Gastrocnemius medialis (tissue), 4 donors: ENCODE measurements around the gene MS4A15. TPM values are rescaled to one million over a fixed set of nuclear protein-coding genes. Genes with fewer than 3 reads are reported as not detected.
"Not testable (repeated sequence)": the region's sequence is repeated elsewhere in the genome, so short reads cannot be mapped to it uniquely, and the experiment has no call there.

Experiments
- ATAC-seq, 2 donors: fragments of 150-250 bp; one replicate each; pipeline ENCODE4 v1.9.1; 2016
- DNase-seq, 2 donors: peaks; one replicate each; pipeline ENCODE4 v3.0.0-alpha.2; 2019
- H3K27ac ChIP-seq, 4 donors: fragments of 200-600 bp; sonication (generic); 1 replicate in 1 of 4; 2 replicates in 3 of 4; pipeline ENCODE4 v1.5.1; 2016 to 2018; ENCODE audit warnings: mild to moderate bottlenecking in 2 of 4, moderate library complexity in 1 of 4
- H3K27me3 ChIP-seq, 3 donors: fragments of 200-600 bp; sonication (generic) in 2 of 3; 1 replicate in 1 of 3; 2 replicates in 2 of 3; pipeline versions ENCODE4 v1.5.1 to v1.6.0; 2016 to 2019; ENCODE audit warnings: mild to moderate bottlenecking in 1 of 3, moderate library complexity in 1 of 3
- H3K36me3 ChIP-seq, 2 donors: fragments of 200-600 bp; sonication (generic) in 1 of 2; one replicate each; pipeline ENCODE4 v1.5.1; 2017 to 2018
- H3K4me1 ChIP-seq, 2 donors: fragments of 200-600 bp; sonication (generic) in 1 of 2; one replicate each; pipeline ENCODE4 v1.5.1; 2016 to 2017; ENCODE audit warnings: mild to moderate bottlenecking in 2 of 2
- H3K4me3 ChIP-seq, 4 donors: fragments of 200-600 bp; sonication (generic) in 3 of 4; 1 replicate in 1 of 4; 2 replicates in 3 of 4; pipeline ENCODE4 v1.5.1; 2016 to 2019; ENCODE audit warnings: mild to moderate bottlenecking in 2 of 4
- H3K9me3 ChIP-seq, 3 donors: fragments of 200-600 bp; sonication (generic) in 2 of 3; 1 replicate in 1 of 3; 2 replicates in 2 of 3; pipeline ENCODE4 v1.5.1; 2016 to 2019
- CTCF ChIP-seq, 5 experiments: fragments of 450-650 bp in 3 of 5; fragments of 200-600 bp in 2 of 5; sonication (generic) in 2 of 5; IDR thresholded peaks in 4 of 5; conservative IDR thresholded peaks in 1 of 5; 1 replicate in 4 of 5; 2 replicates in 1 of 5; pipeline ENCODE4 v1.5.1; 2016 to 2019; ENCODE audit warnings: antibody characterized with exemption in 5 of 5, mild to moderate bottlenecking in 3 of 5, moderate library complexity in 3 of 5
- POLR2A ChIP-seq, 2 donors: fragments of 450-650 bp; IDR thresholded peaks; one replicate each; pipeline ENCODE4 v1.6.1; 2017; ENCODE audit warnings: antibody characterized with exemption in 2 of 2, mild to moderate bottlenecking in 2 of 2, moderate library complexity in 2 of 2
- in situ Hi-C, 4 donors: fragments of 200-750 bp; cut with MboI; loops; one replicate each; pipeline versions ENCODE4 v1.15.0 to v1.8.0; 2017; ENCODE audit warnings: low sequenced_read_pairs in 4 of 4
- intact Hi-C: fragments of 100-400 bp; cut with DNase I; formaldehyde crosslinking; loops from one replicate; pipeline ENCODE4 v1.15.1; 2023; ENCODE audit warnings: low total_unique reads
- total RNA-seq, 4 donors: library from RNA; depleted of rRNA; stranded (reverse); fragments of >200 nt; gene quantifications; one replicate each; pipeline versions ENCODE4 v1.1.0 to v1.2.3, GENCODE V29; 2016

MS4A15 gene
- total RNA-seq, 4 donors from 2014 or later = not detected

- H3K9me3 ChIP-seq = no peaks in the 10 kb centered on the region
- no peaks in the 10 kb centered on the region for H3K27me3 ChIP-seq
- no peak overlapping the region for H3K4me3 ChIP-seq
- in situ Hi-C loops = no loop called here
- no peaks in the 10 kb centered on the region for H3K4me1 ChIP-seq
- no peak overlapping the region for H3K27ac ChIP-seq
- intact Hi-C loops = no loop called here
- no peak for TF ChIP-seq POLR2A (IDR thresholded peaks at IDR 0.05)
- TF ChIP-seq CTCF (IDR thresholded peaks at IDR 0.05 in 4 of 5, conservative IDR thresholded peaks at IDR 0.05 in 1 of 5) = no peak
- DNase-seq = no peak
- ATAC-seq = no peak
- no peaks in the 10 kb centered on the region for H3K36me3 ChIP-seq
Observed at GRCh38 chr11:60821827-60822599, 65.3 kb downstream of the MS4A15 start.

GRCh38 chr11:60823745-60824306 lies 67.2 kb downstream of the MS4A15 start:
- H3K4me3 ChIP-seq, in situ Hi-C loops, H3K36me3 ChIP-seq, H3K4me1 ChIP-seq, H3K27ac ChIP-seq, intact Hi-C loops, ATAC-seq, DNase-seq, H3K27me3 ChIP-seq, H3K9me3 ChIP-seq: not testable (repeated sequence)

- Histone ChIP-seq H3K27me3 (no peaks in the 10 kb centered on the region), H3K4me3 (no peak overlapping the region), H3K27ac (no peak overlapping the region), H3K4me1 (no peaks in the 10 kb centered on the region), H3K9me3 (no peaks in the 10 kb centered on the region), H3K36me3 (no peaks in the 10 kb centered on the region)
- ATAC-seq = no peak
- TF ChIP-seq CTCF (IDR thresholded peaks at IDR 0.05 in 4 of 5, conservative IDR thresholded peaks at IDR 0.05 in 1 of 5) = no peak
- intact Hi-C loops = no loop called here
- DNase-seq = no peak
- in situ Hi-C loops = loop anchor here (25.0 kb wide), 2 partner anchors 312 to 362 kb away; no protein-coding TSS in a partner anchor
Observed at GRCh38 chr11:60825118-60825517, 68.5 kb downstream of the MS4A15 start.

- Histone ChIP-seq H3K27ac (no peak overlapping the region), H3K9me3 (no peaks in the 10 kb centered on the region), H3K27me3 (no peaks in the 10 kb centered on the region), H3K4me1 (no peaks in the 10 kb centered on the region), H3K4me3 (no peak overlapping the region), H3K36me3 (no peaks in the 10 kb centered on the region)
- no peak for DNase-seq
- TF ChIP-seq POLR2A (IDR thresholded peaks at IDR 0.05) = no peak
- TF ChIP-seq CTCF (IDR thresholded peaks at IDR 0.05 in 4 of 5, conservative IDR thresholded peaks at IDR 0.05 in 1 of 5) = no peak
- in situ Hi-C loops (loop anchor here (25.0 kb wide), 2 partner anchors 312 to 362 kb away; no protein-coding TSS in a partner anchor), intact Hi-C loops (no loop called here)
- ATAC-seq = no peak
Observed at GRCh38 chr11:60825790-60826189, 69.1 kb downstream of the MS4A15 start.

Other genes starting within 250 kb of the MS4A15 start
- not detected for gene MS4A13, start 241.5 kb upstream of the MS4A15 start, total RNA-seq
- gene MS4A8, start 57.3 kb upstream of the MS4A15 start, total RNA-seq = under 1 TPM in 2 of 4 donors, not detected in 2; 0.36 to 0.44 TPM
- gene MS4A18, start 32.1 kb upstream of the MS4A15 start, total RNA-seq = not detected
- not detected for gene MS4A10, start 28.5 kb downstream of the MS4A15 start, total RNA-seq
- gene CCDC86, start 85.2 kb downstream of the MS4A15 start, total RNA-seq = 10 to 100 TPM; 23.8 to 36.2 (median 33.2) TPM
- 1 to 10 TPM in 2 of 4 donors, under 1 TPM in 2; 0.40 to 4.3 (median 1.3) TPM for gene PTGDR2, start 99.1 kb downstream of the MS4A15 start, total RNA-seq
- not detected for gene ZP1, start 110.7 kb downstream of the MS4A15 start, total RNA-seq
- gene PRPF19, start 149.7 kb downstream of the MS4A15 start, total RNA-seq = 10 to 100 TPM; 55.5 to 75.6 (median 71.9) TPM
- gene TMEM109, start 157.3 kb downstream of the MS4A15 start, total RNA-seq = 100 to 1,000 TPM in 2 of 4 donors, 10 to 100 TPM in 2; 56.5 to 105 (median 82.6) TPM
- gene TMEM132A, start 167.6 kb downstream of the MS4A15 start, total RNA-seq = 1 to 10 TPM; 2.5 to 3.7 (median 3.1) TPM
- gene SLC15A3, start 195.3 kb downstream of the MS4A15 start, total RNA-seq = 1 to 10 TPM; 2.8 to 6.9 (median 6.0) TPM
- gene CD6, start 214.8 kb downstream of the MS4A15 start, total RNA-seq = under 1 TPM in 2 of 4 donors, not detected in 2; 0.16 to 0.25 TPM